H9 (cell line): ENCODE data around the gene HYDIN. TPM values are rescaled to one million over a fixed set of nuclear protein-coding genes. Genes with fewer than 3 reads are reported as not detected.

ENCODE experiments used
- DNase-seq: peaks from one replicate; pipeline ENCODE4 v3.0.0-alpha.2; 2017
- H2AFZ ChIP-seq: one replicate; pipeline ENCODE4 v1.6.1; 2013; ENCODE audit warnings: mild to moderate bottlenecking, low read length, control low read depth, moderate library complexity
- H2AK5ac ChIP-seq: 2 replicates; pipeline ENCODE4 v1.6.1; 2013; ENCODE audit warnings: low read length, control low read depth, mixed read lengths; ENCODE audit not compliant: insufficient read length
- H2BK120ac ChIP-seq: one replicate; pipeline ENCODE4 v1.6.1; 2013; ENCODE audit warnings: low read depth, mild to moderate bottlenecking, low read length, control low read depth, inconsistent platforms; ENCODE audit not compliant: poor library complexity, severe bottlenecking
- H2BK12ac ChIP-seq: 2 replicates; pipeline ENCODE4 v1.6.1; 2013; ENCODE audit warnings: low read length, control low read depth, mixed read lengths, low read depth; ENCODE audit not compliant: insufficient read length
- H2BK15ac ChIP-seq: 2 replicates; pipeline ENCODE4 v1.6.1; 2013; ENCODE audit warnings: low read depth, low read length, control low read depth
- H2BK20ac ChIP-seq: one replicate; pipeline ENCODE4 v1.6.1; 2013; ENCODE audit warnings: low read depth, mild to moderate bottlenecking, low read length, control low read depth, inconsistent platforms; ENCODE audit not compliant: poor library complexity, severe bottlenecking
- H2BK5ac ChIP-seq: 2 replicates; pipeline ENCODE4 v1.6.1; 2013; ENCODE audit warnings: low read length, control low read depth, mixed read lengths; ENCODE audit not compliant: insufficient read length
- H3K14ac ChIP-seq: 2 replicates; pipeline ENCODE4 v1.6.1; 2013; ENCODE audit warnings: low read length, control low read depth; ENCODE audit not compliant: insufficient read depth
- H3K18ac ChIP-seq: 2 replicates; pipeline ENCODE4 v1.6.1; 2013; ENCODE audit warnings: low read depth, mild to moderate bottlenecking, mixed read lengths, low read length, control low read depth; ENCODE audit not compliant: insufficient read length
- H3K23ac ChIP-seq: 2 replicates; pipeline ENCODE4 v1.6.1; 2013; ENCODE audit warnings: low read length, control low read depth, mixed read lengths, low read depth; ENCODE audit not compliant: insufficient read length
- H3K23me2 ChIP-seq: 2 replicates; pipeline ENCODE4 v1.6.1; 2013; ENCODE audit warnings: low read depth, mild to moderate bottlenecking, mixed read lengths, low read length, control low read depth; ENCODE audit not compliant: insufficient read length, poor library complexity, severe bottlenecking
- H3K27ac ChIP-seq: 2 replicates; pipeline ENCODE4 v1.5.1; 2013; ENCODE audit warnings: low read length, control low read depth, mixed read lengths, low read depth; ENCODE audit not compliant: insufficient read length
- H3K27me3 ChIP-seq: 2 replicates; pipeline ENCODE4 v1.6.1; 2013; ENCODE audit warnings: low read length, control low read depth, inconsistent platforms; ENCODE audit not compliant: insufficient read depth
- H3K4ac ChIP-seq: 2 replicates; pipeline ENCODE4 v1.6.1; 2013; ENCODE audit warnings: low read depth, mild to moderate bottlenecking, control low read depth, inconsistent platforms, low read length, moderate library complexity
- H3K4me1 ChIP-seq: 2 replicates; pipeline ENCODE4 v1.6.1; 2013; ENCODE audit warnings: low read length, control low read depth, inconsistent platforms; ENCODE audit not compliant: insufficient read depth
- H3K4me2 ChIP-seq: 2 replicates; pipeline ENCODE4 v1.6.1; 2013; ENCODE audit warnings: low read length, control low read depth, mixed read lengths; ENCODE audit not compliant: insufficient read length, insufficient read depth
- H3K56ac ChIP-seq: 2 replicates; pipeline ENCODE4 v1.6.1; 2013; ENCODE audit warnings: low read depth, mild to moderate bottlenecking, mixed read lengths, low read length, control low read depth; ENCODE audit not compliant: insufficient read length
- H3K79me1 ChIP-seq: 2 replicates; pipeline ENCODE4 v1.6.1; 2013; ENCODE audit warnings: low read depth, mild to moderate bottlenecking, moderate library complexity, low read length, control low read depth, inconsistent platforms; ENCODE audit not compliant: insufficient read depth, poor library complexity, severe bottlenecking
- H3K79me2 ChIP-seq: 2 replicates; pipeline ENCODE4 v1.6.1; 2013; ENCODE audit warnings: low read length, control low read depth, inconsistent platforms; ENCODE audit not compliant: insufficient read depth
- H3K9ac ChIP-seq: 2 replicates; pipeline ENCODE4 v1.6.1; 2013; ENCODE audit warnings: low read length, control low read depth, mixed read lengths; ENCODE audit not compliant: insufficient read length; ENCODE audit errors: extremely low read depth
- H3K9me3 ChIP-seq: one replicate; pipeline ENCODE4 v1.6.1; 2013; ENCODE audit warnings: low read depth, low read length, inconsistent platforms; ENCODE audit not compliant: control insufficient read depth
- H3T11ph ChIP-seq: one replicate; pipeline ENCODE4 v1.6.1; 2013; ENCODE audit warnings: mild to moderate bottlenecking, low read length, control low read depth, inconsistent platforms
- H4K20me1 ChIP-seq: one replicate; pipeline ENCODE4 v1.6.1; 2013; ENCODE audit not compliant: control insufficient read depth, insufficient read length, insufficient read depth
- H4K5ac ChIP-seq: 2 replicates; pipeline ENCODE4 v1.6.1; 2013; ENCODE audit warnings: low read depth, mild to moderate bottlenecking, mixed read lengths, low read length, control low read depth; ENCODE audit not compliant: insufficient read length
- H4K8ac ChIP-seq: replicated peaks from 2 replicates; pipeline ENCODE4 v1.6.1; 2013; ENCODE audit warnings: low read length, control low read depth, mixed read lengths, low read depth; ENCODE audit not compliant: insufficient read length
- H4K91ac ChIP-seq: 2 replicates; pipeline ENCODE4 v1.6.1; 2013; ENCODE audit warnings: low read depth, mild to moderate bottlenecking, moderate library complexity, mixed read lengths, low read length, control low read depth; ENCODE audit not compliant: insufficient read length
- H3K27ac Mint-ChIP-seq, 3 experiments: 2 replicates in 2 of 3; 3 replicates in 1 of 3; pipeline ENCODE4 v1.8.0; 2020 to 2021; ENCODE audit warnings: mixed read lengths in 3 of 3, mild to moderate bottlenecking in 1 of 3, moderate library complexity in 1 of 3
- H3K27me3 Mint-ChIP-seq: 2 replicates; pipeline ENCODE4 v1.8.0; 2021; ENCODE audit warnings: low read depth, mild to moderate bottlenecking, moderate library complexity, mixed read lengths
- H3K36me3 Mint-ChIP-seq, 3 experiments: 2 replicates in 2 of 3; 3 replicates in 1 of 3; pipeline ENCODE4 v1.8.0; 2020 to 2021; ENCODE audit warnings: low read depth in 3 of 3, mixed read lengths in 3 of 3; ENCODE audit not compliant: insufficient read depth in 1 of 3
- H3K4me1 Mint-ChIP-seq, 2 experiments: 2 replicates each; pipeline ENCODE4 v1.8.0; 2020; ENCODE audit warnings: mixed read lengths in 2 of 2
- H3K4me3 Mint-ChIP-seq, 2 experiments: 2 replicates in 1 of 2; 3 replicates in 1 of 2; pipeline ENCODE4 v1.8.0; 2020 to 2021; ENCODE audit warnings: mild to moderate bottlenecking in 2 of 2, mixed read lengths in 2 of 2, moderate library complexity in 1 of 2
- H3K9me3 Mint-ChIP-seq, 2 experiments: 2 replicates in 1 of 2; 3 replicates in 1 of 2; pipeline ENCODE4 v1.8.0; 2020; ENCODE audit warnings: mild to moderate bottlenecking in 2 of 2, mixed read lengths in 2 of 2, moderate library complexity in 1 of 2
- WGBS: extraction: QIAGEN DNeasy Blood & Tissue Kit; methylation state at CpG from one replicate; pipeline ENCODE4 v1.1.7; 2013; ENCODE audit warnings: missing lambda C conversion rate, low lambda C conversion rate, mixed read lengths; ENCODE audit not compliant: insufficient read length; ENCODE audit errors: extremely low coverage; 5-methylcytosine and 5-hydroxymethylcytosine counted together
- total RNA-seq: library from RNA; stranded (reverse); gene quantifications from 2 replicates; pipeline ENCODE4 v1.2.1, GENCODE V29; 2021
- TF ChIP-seq, protein P1 (sequence below): fragments of 200-600 bp; sonication (generic); conservative IDR thresholded peaks from 3 replicates; pipeline ENCODE4 v1.8.0; 2021; ENCODE audit warnings: antibody characterized with exemption, mild to moderate bottlenecking

Gene HYDIN
- total RNA-seq, 1 experiment from 2014 or later, result 1.7 TPM

DNA sequence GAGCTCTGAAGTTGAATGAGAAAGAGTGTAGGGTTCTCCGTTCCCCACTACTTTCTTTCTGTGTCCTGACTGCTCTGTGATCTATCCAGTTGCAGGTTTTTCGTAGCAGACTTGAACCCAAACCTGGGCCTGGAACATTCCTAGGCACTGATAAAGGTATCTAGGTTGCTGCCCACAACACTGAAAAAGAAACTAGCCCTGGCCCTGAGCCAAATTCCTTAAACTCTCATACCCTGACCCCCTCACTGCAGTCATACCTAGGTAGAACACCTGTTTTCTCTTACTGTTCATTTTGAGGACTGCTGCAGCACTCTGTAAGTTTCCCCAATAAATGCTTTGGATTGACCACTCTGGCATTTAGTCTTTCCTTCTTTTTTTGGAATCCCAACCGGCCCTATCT lies 5.4 kb downstream of the HYDIN start:
- Histone ChIP-seq H2BK20ac (no peak overlapping the region), H3K79me2 (no peaks in the 10 kb centered on the region), H4K8ac (no peak overlapping the region), H2BK120ac (no peak overlapping the region), H2AK5ac (no peak overlapping the region), H3K79me1 (no peaks in the 10 kb centered on the region), H3K14ac (no peak overlapping the region), H3K27me3 (no peaks in the 10 kb centered on the region), H4K5ac (no peak overlapping the region), H3K9ac (no peak overlapping the region), H3K18ac (no peak overlapping the region), H2BK12ac (no peak overlapping the region), H3K27ac (no peak overlapping the region), H3T11ph (no peak overlapping the region), H3K4ac (no peak overlapping the region), H3K4me1 (no peaks in the 10 kb centered on the region), H3K23ac (no peak overlapping the region), H3K56ac (no peak overlapping the region), H3K23me2 (peaks cover 1% of the 10 kb centered on the region), H4K91ac (no peak overlapping the region), H2BK5ac (no peak overlapping the region), H2AFZ (no peak overlapping the region), H3K4me2 (no peak overlapping the region), H2BK15ac (no peak overlapping the region), H4K20me1 (no peaks in the 10 kb centered on the region), H3K9me3 (peaks cover 8% of the 10 kb centered on the region)
- Mint-ChIP-seq H3K36me3 (peaks cover 9 to 54% (median 20%) of the 10 kb centered on the region in 3 experiments), H3K27me3 (peaks cover 3% of the 10 kb centered on the region), H3K4me1 (peaks cover 8% of the 10 kb centered on the region in 2 experiments), H3K9me3 (peaks cover 60 to 66% of the 10 kb centered on the region in 2 experiments), H3K27ac (no peak overlapping the region), H3K4me3 (no peak overlapping the region)
- TF ChIP-seq, protein P1, sequence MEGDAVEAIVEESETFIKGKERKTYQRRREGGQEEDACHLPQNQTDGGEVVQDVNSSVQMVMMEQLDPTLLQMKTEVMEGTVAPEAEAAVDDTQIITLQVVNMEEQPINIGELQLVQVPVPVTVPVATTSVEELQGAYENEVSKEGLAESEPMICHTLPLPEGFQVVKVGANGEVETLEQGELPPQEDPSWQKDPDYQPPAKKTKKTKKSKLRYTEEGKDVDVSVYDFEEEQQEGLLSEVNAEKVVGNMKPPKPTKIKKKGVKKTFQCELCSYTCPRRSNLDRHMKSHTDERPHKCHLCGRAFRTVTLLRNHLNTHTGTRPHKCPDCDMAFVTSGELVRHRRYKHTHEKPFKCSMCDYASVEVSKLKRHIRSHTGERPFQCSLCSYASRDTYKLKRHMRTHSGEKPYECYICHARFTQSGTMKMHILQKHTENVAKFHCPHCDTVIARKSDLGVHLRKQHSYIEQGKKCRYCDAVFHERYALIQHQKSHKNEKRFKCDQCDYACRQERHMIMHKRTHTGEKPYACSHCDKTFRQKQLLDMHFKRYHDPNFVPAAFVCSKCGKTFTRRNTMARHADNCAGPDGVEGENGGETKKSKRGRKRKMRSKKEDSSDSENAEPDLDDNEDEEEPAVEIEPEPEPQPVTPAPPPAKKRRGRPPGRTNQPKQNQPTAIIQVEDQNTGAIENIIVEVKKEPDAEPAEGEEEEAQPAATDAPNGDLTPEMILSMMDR, result no peak
- no CpG with 5 or more reads among the region's 3 CpGs for WGBS
- no peak for DNase-seq
